GM23338 (cell line): ENCODE results near the gene ARHGAP10.

Experiments
- CREB1 ChIP-seq: fragments of 250-450 bp; sonication (Bioruptor Pico); IDR thresholded peaks from 2 replicates; pipeline ENCODE4 v1.5.0; 2020; ENCODE audit warnings: low read depth, mild to moderate bottlenecking, moderate library complexity
- CTCF ChIP-seq, 2 experiments: fragments of 200-600 bp in 1 of 2; sonication (generic) in 1 of 2; conservative IDR thresholded peaks; 2 replicates each; pipeline versions ENCODE4 v1.5.1 to v1.6.1; 2016 to 2017; ENCODE audit warnings: antibody characterized with exemption in 2 of 2, low read depth in 2 of 2, mild to moderate bottlenecking in 2 of 2, moderate library complexity in 1 of 2
- ETS1 ChIP-seq: IDR thresholded peaks from 2 replicates; pipeline ENCODE4 v1.6.1; 2016; ENCODE audit warnings: antibody characterized with exemption
- EZH2 ChIP-seq: fragments of 200-600 bp; sonication (generic); IDR thresholded peaks from one replicate; pipeline ENCODE4 v1.8.0; 2017; ENCODE audit warnings: antibody characterized with exemption, mild to moderate bottlenecking, low read depth; ENCODE audit not compliant: unreplicated experiment
- EZH2phosphoT487 ChIP-seq: fragments of 200-600 bp; sonication (generic); IDR thresholded peaks from one replicate; pipeline ENCODE4 v1.8.1; 2018; ENCODE audit warnings: antibody characterized with exemption; ENCODE audit not compliant: unreplicated experiment
- JUNB ChIP-seq: IDR thresholded peaks from one replicate; pipeline ENCODE4 v1.6.1; 2016; ENCODE audit warnings: antibody characterized with exemption; ENCODE audit not compliant: unreplicated experiment
- POLR2AphosphoS5 ChIP-seq: IDR thresholded peaks from 2 replicates; pipeline ENCODE4 v1.6.1; 2016; ENCODE audit warnings: antibody characterized with exemption, low read depth
- STAT1 ChIP-seq: IDR thresholded peaks from one replicate; pipeline ENCODE4 v1.6.1; 2016; ENCODE audit warnings: antibody characterized with exemption; ENCODE audit not compliant: unreplicated experiment
- TF ChIP-seq, protein P1 (sequence below): IDR thresholded peaks from one replicate; pipeline ENCODE4 v1.6.1; 2018; ENCODE audit warnings: antibody characterized with exemption; ENCODE audit not compliant: unreplicated experiment

DNA sequence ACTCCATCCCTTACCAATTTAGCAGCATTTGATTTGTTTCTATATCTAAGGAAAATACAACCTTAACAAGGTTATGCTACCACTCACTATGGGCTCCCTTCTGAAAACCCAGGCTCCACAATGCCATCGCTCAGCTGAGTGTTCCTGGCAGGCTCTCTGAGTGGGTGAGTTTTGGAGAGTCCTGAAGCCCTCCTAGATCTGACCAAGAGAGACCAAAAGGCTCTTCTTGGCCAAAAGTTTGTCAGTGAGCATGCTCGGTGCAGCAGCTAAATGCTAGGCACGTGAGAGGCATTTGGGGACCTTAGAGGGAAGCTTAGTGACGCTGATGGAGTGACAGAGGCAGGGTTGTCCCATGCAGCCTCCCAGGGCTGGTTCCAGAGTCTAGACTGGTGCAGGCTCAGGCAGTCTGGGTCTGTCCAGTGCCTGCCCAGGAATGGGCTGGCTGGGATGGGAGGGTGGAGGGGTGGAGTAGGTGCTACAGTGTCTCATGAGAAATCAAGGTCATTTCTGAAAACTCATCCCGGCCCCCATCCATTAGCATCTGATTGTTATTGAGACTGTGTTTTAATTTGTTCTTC, 363.5 kb downstream of the ARHGAP10 start:
- TF ChIP-seq CTCF (conservative IDR thresholded peaks at IDR 0.05; ENCODE audit: low read depth in 2 of 2) (no peak), CREB1 (CRISPR knock-in tag) (no peak), EZH2 (no peak), JUNB (no peak), POLR2AphosphoS5 (no peak), ETS1 (no peak), STAT1 (no peak), EZH2phosphoT487 (no peak)
- TF ChIP-seq, protein P1, sequence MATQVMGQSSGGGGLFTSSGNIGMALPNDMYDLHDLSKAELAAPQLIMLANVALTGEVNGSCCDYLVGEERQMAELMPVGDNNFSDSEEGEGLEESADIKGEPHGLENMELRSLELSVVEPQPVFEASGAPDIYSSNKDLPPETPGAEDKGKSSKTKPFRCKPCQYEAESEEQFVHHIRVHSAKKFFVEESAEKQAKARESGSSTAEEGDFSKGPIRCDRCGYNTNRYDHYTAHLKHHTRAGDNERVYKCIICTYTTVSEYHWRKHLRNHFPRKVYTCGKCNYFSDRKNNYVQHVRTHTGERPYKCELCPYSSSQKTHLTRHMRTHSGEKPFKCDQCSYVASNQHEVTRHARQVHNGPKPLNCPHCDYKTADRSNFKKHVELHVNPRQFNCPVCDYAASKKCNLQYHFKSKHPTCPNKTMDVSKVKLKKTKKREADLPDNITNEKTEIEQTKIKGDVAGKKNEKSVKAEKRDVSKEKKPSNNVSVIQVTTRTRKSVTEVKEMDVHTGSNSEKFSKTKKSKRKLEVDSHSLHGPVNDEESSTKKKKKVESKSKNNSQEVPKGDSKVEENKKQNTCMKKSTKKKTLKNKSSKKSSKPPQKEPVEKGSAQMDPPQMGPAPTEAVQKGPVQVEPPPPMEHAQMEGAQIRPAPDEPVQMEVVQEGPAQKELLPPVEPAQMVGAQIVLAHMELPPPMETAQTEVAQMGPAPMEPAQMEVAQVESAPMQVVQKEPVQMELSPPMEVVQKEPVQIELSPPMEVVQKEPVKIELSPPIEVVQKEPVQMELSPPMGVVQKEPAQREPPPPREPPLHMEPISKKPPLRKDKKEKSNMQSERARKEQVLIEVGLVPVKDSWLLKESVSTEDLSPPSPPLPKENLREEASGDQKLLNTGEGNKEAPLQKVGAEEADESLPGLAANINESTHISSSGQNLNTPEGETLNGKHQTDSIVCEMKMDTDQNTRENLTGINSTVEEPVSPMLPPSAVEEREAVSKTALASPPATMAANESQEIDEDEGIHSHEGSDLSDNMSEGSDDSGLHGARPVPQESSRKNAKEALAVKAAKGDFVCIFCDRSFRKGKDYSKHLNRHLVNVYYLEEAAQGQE, result no peak
